Measurements from ENCODE around the gene SIL1. TPM values are rescaled to one million over a fixed set of nuclear protein-coding genes. Genes with fewer than 3 reads are reported as not detected.

Gene SIL1
- total and polyA plus RNA-seq, 2 donors (not counting 1 experiment from before 2014, with no cell fraction given) = 66.4 to 85.5 TPM

GRCh38 chr5:139148306-139148705, 49.9 kb downstream of the SIL1 start:
- Histone ChIP-seq H3K27ac (ENCODE audit: insufficient read depth, low read length) (no peak overlapping the region), H2AFZ (ENCODE audit: low read length) (no peak overlapping the region), H3K9me3 (ENCODE audit: control insufficient read depth, insufficient read depth, low read depth, low read length) (no peaks in the 10 kb centered on the region), H3K27me3 (ENCODE audit: control insufficient read depth, insufficient read depth, low read length) (no peaks in the 10 kb centered on the region), H3K4me1 (ENCODE audit: control insufficient read depth, extremely low read depth, insufficient read depth, low read length) (no peaks in the 10 kb centered on the region), H4K20me1 (ENCODE audit: control insufficient read depth, extremely low read depth, insufficient read depth, low read length) (no peaks in the 10 kb centered on the region), H3K36me3 (ENCODE audit: control insufficient read depth, insufficient read depth, low read length) (no peaks in the 10 kb centered on the region), H3K9ac (ENCODE audit: insufficient read depth, low read length) (no peak overlapping the region), H3K79me2 (ENCODE audit: control insufficient read depth, insufficient read depth, low read length) (no peaks in the 10 kb centered on the region), H3K4me2 (ENCODE audit: extremely low read depth, insufficient read depth, low read length) (no peak overlapping the region), H3K4me3 (replicated peaks in 1 of 4; ENCODE audit: control extremely low read depth in 1 of 4, insufficient read depth in 1 of 4, low read depth in 3 of 4, low read length in 4 of 4) (no peak overlapping the region)
- no peak for DNase-seq (ENCODE audit: low read depth in 2 of 2)
- no peak for TF ChIP-seq CTCF (conservative IDR thresholded peaks at IDR 0.05 in 1 of 2, IDR thresholded peaks at IDR 0.05 in 1 of 2; ENCODE audit: low read depth in 1 of 2, low read length in 2 of 2)
- TF ChIP-seq EZH2 (IDR thresholded peaks at IDR 0.05; ENCODE audit: low read length, missing control alignments) = no peak

DNA sequence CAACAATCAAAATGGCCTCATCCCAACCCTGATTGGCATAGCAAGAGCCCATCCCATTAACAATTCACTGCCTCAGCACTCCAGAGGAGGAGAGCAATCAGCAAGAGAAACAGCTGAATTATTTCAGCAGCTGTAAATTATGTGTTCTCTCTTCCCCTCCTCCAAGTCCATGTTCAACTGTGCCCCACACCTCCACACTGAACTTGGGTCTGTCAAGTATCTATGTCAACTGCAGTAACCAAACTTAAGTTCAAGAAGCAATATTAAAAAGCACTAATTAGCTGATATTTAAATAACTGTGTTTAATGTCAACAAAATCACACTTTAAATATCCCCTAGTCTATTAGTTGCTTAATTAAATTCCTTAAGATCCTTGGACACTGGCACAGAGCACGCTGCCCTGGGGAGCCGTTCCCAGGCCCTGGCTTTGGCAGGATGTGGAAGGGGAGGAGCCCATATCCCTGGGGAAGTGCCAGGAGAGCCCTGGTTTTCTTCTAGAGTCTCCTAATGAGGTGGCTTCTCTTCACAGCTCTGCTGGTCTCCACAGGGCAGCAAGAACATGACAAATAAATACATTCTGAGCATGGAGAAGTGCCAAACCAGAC, 50.6 kb downstream of the SIL1 start:
- Histone ChIP-seq H3K27ac (ENCODE audit: insufficient read depth, low read length) (no peak overlapping the region), H3K9ac (ENCODE audit: insufficient read depth, low read length) (no peak overlapping the region), H2AFZ (ENCODE audit: low read length) (no peak overlapping the region), H3K27me3 (ENCODE audit: control insufficient read depth, insufficient read depth, low read length) (no peaks in the 10 kb centered on the region), H3K4me2 (ENCODE audit: extremely low read depth, insufficient read depth, low read length) (no peak overlapping the region), H3K4me1 (ENCODE audit: control insufficient read depth, extremely low read depth, insufficient read depth, low read length) (no peaks in the 10 kb centered on the region), H3K79me2 (ENCODE audit: control insufficient read depth, insufficient read depth, low read length) (no peaks in the 10 kb centered on the region), H3K36me3 (ENCODE audit: control insufficient read depth, insufficient read depth, low read length) (no peaks in the 10 kb centered on the region), H3K4me3 (replicated peaks in 1 of 4; ENCODE audit: control extremely low read depth in 1 of 4, insufficient read depth in 1 of 4, low read depth in 3 of 4, low read length in 4 of 4) (no peak overlapping the region), H3K9me3 (ENCODE audit: control insufficient read depth, insufficient read depth, low read depth, low read length) (no peaks in the 10 kb centered on the region), H4K20me1 (ENCODE audit: control insufficient read depth, extremely low read depth, insufficient read depth, low read length) (no peaks in the 10 kb centered on the region)
- TF ChIP-seq CTCF (conservative IDR thresholded peaks at IDR 0.05 in 1 of 2, IDR thresholded peaks at IDR 0.05 in 1 of 2; ENCODE audit: low read depth in 1 of 2, low read length in 2 of 2) (no peak), EZH2 (IDR thresholded peaks at IDR 0.05; ENCODE audit: low read length, missing control alignments) (no peak)
- DNase-seq (ENCODE audit: low read depth in 2 of 2) = peak; percentile 67 to 86

GRCh38 chr5:139146809-139147482, 51.2 kb downstream of the SIL1 start:
- Histone ChIP-seq H2AFZ (ENCODE audit: low read length) (no peak overlapping the region), H4K20me1 (ENCODE audit: control insufficient read depth, extremely low read depth, insufficient read depth, low read length) (no peaks in the 10 kb centered on the region)

More at GRCh38 chr5:139146809-139147482, 51.2 kb downstream of the SIL1 start:
- Histone ChIP-seq H3K79me2 (ENCODE audit: control insufficient read depth, insufficient read depth, low read length) (no peaks in the 10 kb centered on the region), H3K36me3 (ENCODE audit: control insufficient read depth, insufficient read depth, low read length) (no peaks in the 10 kb centered on the region), H3K27me3 (ENCODE audit: control insufficient read depth, insufficient read depth, low read length) (no peaks in the 10 kb centered on the region), H3K4me3 (replicated peaks in 1 of 4; ENCODE audit: control extremely low read depth in 1 of 4, insufficient read depth in 1 of 4, low read depth in 3 of 4, low read length in 4 of 4) (no peak overlapping the region), H3K4me2 (ENCODE audit: extremely low read depth, insufficient read depth, low read length) (no peak overlapping the region), H3K27ac (ENCODE audit: insufficient read depth, low read length) (no peak overlapping the region), H3K9me3 (ENCODE audit: control insufficient read depth, insufficient read depth, low read depth, low read length) (no peaks in the 10 kb centered on the region), H3K9ac (ENCODE audit: insufficient read depth, low read length) (no peak overlapping the region), H3K4me1 (ENCODE audit: control insufficient read depth, extremely low read depth, insufficient read depth, low read length) (peaks cover 2% of the 10 kb centered on the region)
- TF ChIP-seq CTCF (conservative IDR thresholded peaks at IDR 0.05 in 1 of 2, IDR thresholded peaks at IDR 0.05 in 1 of 2; ENCODE audit: low read depth in 1 of 2, low read length in 2 of 2) (no peak), EZH2 (IDR thresholded peaks at IDR 0.05; ENCODE audit: low read length, missing control alignments) (no peak)
- DNase-seq (ENCODE audit: low read depth in 2 of 2) = no peak

Data from fibroblast of lung (primary cell).